Fibroblast of the conjunctiva (primary cell): ENCODE results near the gene POU4F1.
"Not testable (repeated sequence)": the region's sequence is repeated elsewhere in the genome, so short reads cannot be mapped to it uniquely, and the experiment has no call there.

Experiments used
- DNase-seq: peaks from one replicate; pipeline ENCODE4 v3.0.0-alpha.2; 2010; ENCODE audit warnings: low read depth

POU4F1 gene, protein sequence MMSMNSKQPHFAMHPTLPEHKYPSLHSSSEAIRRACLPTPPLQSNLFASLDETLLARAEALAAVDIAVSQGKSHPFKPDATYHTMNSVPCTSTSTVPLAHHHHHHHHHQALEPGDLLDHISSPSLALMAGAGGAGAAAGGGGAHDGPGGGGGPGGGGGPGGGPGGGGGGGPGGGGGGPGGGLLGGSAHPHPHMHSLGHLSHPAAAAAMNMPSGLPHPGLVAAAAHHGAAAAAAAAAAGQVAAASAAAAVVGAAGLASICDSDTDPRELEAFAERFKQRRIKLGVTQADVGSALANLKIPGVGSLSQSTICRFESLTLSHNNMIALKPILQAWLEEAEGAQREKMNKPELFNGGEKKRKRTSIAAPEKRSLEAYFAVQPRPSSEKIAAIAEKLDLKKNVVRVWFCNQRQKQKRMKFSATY

GRCh38 chr13:78603240-78603957 is at the start of gene POU4F1:
Gene POU4F1, minus strand, starts transcription at chr13:78603552. Its CDS starts 226 bp downstream, at chr13:78603326.
- DNase-seq = no peak

DNA sequence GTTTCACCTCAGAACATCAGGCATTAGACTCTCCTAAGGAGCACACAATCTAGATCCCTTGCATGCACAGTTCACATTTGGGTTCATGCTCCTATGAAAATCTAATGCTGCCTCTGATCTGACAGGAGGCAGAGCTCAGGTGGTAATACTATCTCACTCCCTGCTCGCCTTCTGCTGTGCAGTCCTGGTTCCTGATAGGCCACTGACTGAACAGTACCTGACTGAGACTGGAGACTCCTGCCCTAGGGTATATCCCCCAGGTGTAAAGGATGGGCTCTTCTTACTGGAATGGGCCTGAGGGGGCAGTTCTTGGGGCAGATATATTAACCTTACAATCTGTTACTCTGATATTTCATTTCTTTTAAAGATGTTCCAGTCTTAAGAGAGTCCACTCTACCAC is 49.3 kb upstream of the POU4F1 start:
- DNase-seq = no peak

DNA sequence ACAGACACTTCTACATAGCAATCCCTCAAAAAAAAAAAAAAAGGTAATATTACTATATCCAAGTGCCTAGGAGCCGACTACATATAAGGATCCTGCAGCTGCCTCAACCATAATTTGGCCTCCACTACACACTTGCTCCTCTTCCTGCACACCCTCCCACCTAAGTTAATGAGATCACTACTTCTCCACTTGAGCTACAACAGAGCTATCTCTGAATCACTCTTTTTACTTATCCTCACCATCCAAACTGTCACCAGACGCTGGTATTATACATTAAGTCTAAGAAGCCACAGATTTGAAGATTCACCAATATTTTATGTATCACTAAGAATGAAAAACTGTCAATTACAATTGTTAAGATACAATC is 47.3 kb upstream of the POU4F1 start:
- no peak for DNase-seq

- no peak for DNase-seq
Measured at GRCh38 chr13:78649997-78650716, 46.8 kb upstream of the POU4F1 start.

- not testable (repeated sequence) for DNase-seq
Measured at GRCh38 chr13:78647109-78647678, 43.8 kb upstream of the POU4F1 start.

DNA sequence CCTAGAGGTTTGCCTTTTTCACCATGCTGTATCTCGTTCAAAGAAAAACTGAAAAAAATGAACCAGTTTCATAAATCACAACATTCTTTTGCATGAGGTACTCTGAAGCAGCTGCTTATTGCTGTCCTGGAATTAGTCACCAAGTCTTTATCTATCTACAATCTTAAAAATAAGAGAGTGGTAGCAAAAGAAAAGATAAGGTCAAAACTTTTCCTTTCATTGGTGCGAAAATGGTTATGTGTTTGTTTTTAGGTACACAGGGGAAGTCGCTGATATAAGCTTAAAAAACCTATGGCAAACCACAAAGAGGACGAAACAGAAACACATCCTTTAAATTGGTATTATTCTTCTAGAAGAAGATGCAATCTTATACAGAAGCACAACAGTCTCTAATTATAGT is 34.9 kb upstream of the POU4F1 start:
- DNase-seq = no peak

GRCh38 chr13:78636495-78636894 is 33.1 kb upstream of the POU4F1 start:
- DNase-seq = no peak

DNA sequence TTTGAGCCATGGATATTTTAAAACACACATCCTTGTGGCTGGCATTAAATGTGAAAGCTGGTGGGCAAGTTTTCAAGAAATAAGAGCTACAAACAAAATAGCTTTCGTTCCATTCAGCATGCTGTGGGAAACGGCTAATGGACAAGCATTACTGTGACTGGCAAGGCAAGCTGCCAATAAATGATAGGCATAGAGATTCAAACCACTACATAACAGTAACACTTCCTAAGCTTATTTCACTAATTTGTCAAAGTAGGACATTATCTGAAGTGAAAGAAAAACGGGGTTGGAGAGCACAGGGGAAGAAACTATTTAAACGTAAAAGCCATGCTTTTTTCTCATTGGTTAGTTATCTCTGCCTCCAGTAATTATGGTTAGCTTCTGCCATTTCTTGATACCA is 29.6 kb upstream of the POU4F1 start:
- DNase-seq = no peak

DNA sequence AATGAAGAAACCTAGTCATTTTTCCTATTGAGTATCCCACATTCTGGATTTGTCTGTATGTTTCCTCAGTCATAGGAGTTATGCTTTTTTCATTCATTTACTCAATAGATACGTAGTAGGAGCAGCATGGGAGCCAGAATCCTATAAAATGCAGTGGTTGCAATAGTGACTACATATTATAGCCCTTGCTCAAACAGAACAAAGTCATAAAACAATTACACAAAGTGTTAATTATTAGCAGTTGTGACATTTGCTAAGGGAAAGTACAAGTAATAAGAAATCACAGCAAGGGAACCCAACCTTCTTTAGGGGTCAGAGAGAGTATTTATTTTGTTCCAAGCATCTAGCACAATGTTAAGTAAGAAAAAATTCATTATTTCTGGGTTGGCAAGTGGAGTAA is 27.7 kb upstream of the POU4F1 start:
- no peak for DNase-seq

DNA sequence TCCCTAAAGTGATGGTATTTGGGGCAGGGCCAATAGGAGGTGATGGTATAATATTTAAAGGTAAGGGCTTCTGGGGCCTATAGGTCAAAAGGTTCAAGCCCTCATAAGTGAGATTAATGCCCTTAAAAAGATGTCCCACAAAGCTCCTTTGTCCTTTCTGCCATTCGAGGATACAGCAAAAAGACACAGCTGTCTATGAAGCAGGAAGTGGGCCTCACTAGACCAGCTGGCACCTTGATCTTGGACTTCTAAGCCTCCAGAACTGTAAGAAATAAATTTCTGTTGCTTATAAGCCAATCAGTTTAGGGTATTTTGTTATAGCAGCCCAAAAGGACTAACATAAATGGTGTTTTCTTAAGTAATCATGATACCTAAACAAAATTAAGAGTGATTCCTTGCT is 27.2 kb upstream of the POU4F1 start:
- DNase-seq = no peak

DNA sequence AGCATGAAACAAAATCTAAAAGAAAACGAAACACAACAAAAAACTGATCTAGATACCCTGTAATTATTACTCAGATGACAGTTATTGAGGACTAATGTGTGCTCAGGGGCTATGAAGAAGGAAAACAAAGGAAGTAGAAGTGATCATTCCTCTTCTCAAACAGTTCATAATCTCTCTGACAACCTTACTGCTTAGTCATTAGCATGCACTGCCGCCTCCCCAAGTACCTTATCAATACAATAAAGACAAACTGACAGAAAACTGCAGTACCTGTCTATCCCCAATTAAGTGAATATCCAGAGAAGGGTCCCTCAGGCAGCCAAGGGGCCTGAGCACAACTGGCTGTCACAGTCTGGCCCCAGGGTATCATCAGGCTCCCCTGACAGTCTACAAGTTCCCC is 22.0 kb upstream of the POU4F1 start:
- DNase-seq = no peak

DNA sequence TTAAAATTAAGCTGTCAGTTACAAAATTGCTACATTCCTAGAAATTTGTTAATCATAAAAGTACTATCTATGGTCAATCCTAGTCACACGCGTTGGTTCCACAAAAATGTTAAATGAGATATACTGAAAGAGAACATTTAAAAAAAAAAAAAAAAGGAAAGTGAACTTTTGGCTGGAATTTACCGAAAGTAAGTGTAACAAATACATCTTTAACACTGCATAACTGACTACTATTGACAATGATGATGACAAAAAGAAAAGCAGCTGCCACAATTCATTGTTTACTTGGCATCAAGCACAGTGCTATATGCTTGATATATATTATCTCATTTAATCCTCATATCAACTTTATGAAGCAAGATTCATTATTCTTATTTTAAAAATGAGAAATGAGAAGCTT is 19.8 kb upstream of the POU4F1 start:
- no peak for DNase-seq

DNA sequence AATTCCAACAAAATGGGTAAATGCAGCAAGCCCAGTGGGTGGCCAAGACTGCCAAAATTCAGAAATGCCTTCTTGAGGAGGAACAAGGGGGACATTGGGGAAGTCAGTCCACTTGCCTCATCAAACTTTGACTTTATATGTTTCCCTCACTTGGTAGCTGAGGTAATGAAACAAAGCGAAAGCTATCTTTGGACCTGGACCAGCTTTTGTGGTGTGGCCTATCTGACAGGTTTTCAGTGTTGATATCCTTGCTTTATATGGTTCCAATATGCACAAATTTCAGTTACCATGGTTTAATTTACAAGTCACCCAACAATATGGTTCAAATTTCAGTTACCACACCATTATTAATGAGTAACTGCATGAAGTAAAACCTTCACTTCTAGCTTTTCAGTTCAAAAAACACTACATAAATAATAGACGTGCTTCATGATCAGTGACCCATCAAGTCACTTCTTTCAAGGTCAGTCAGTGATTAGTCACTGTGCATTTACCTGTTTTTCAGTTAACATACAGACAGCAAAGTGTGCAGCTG is 17.7 kb upstream of the POU4F1 start:
- no peak for DNase-seq

DNA sequence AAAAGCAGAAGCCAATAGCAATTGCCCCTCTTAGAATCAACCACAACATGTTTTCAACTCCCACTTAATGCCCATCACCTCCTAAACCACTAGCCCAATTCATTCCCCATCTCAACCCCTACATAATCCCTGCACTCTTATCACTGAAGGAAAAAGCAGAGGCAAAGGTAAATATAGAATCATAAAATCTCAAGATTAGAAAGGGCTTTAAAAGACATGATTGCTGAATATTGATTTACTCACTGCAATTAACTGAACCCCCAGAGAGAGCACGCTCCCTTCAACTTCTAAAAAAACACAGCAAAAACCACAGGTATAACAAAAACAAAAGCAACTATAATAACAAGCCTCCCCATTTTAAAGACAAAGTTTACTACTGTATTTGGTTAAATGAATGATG is 15.1 kb upstream of the POU4F1 start:
- DNase-seq = no peak

DNA sequence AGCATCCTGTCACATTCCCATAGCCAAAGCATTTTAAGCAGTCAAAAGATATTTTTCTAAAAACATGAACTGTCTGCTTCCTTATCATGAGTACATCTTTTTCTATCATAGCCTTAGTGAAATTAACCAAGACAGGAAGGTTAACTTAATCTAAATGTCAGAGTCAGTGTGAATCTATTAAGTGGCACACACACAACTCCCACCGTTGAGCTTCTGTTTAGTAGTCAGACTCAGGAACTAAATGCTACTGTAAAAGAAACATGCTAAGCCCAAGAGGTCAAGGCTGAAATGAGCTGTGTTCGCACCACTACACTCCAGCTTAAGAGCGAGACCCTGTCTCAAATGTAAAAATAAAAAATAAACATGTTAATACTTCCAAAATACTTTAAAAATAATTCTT is 7.7 kb upstream of the POU4F1 start:
- DNase-seq = no peak

GRCh38 chr13:78610381-78610883 is 7.1 kb upstream of the POU4F1 start:
- DNase-seq = no peak

- no peak for DNase-seq
Measured at GRCh38 chr13:78609464-78610205, 6.3 kb upstream of the POU4F1 start.

GRCh38 chr13:78608688-78609463 is 5.5 kb upstream of the POU4F1 start:
- no peak for DNase-seq

DNA sequence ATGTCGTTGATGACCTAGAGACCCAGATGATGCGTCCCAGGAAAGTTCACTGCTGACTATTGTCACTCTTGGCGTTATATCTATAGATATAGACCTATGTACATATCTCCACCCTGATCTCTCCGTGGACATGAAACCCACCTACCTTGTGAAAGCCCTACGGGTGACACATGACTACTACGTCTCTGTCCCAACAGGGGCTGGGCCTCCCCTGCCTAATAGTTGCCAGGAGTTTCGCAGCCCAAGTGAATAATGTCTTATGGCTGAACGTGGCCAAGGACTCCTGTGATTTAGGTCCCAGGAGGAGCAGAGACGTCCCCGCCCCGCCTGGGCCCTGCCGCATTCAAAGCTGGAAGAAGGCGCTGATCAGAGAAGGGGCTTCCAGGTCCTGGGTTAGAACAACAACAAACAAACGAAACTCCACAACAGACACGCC is 4.9 kb upstream of the POU4F1 start:
- no peak for DNase-seq

- no peak for DNase-seq
Measured at GRCh38 chr13:78607409-78608251, 4.3 kb upstream of the POU4F1 start.
